Prostate gland (tissue), 2 donors: ENCODE data around the gene SEMA3F.

Experiments
- CTCF ChIP-seq, 4 experiments: fragments of 200-600 bp in 2 of 4; fragments of 450-650 bp in 2 of 4; sonication (generic) in 2 of 4; IDR thresholded peaks; 1 replicate in 3 of 4; 2 replicates in 1 of 4; pipeline ENCODE4 v1.5.1; 2016 to 2019; ENCODE audit warnings: antibody characterized with exemption in 4 of 4, mild to moderate bottlenecking in 2 of 4, moderate library complexity in 2 of 4
- POLR2A ChIP-seq: fragments of 450-650 bp; IDR thresholded peaks from one replicate; pipeline ENCODE4 v1.6.1; 2016; ENCODE audit warnings: antibody characterized with exemption, mild to moderate bottlenecking
- POLR2AphosphoS5 ChIP-seq: sonication (generic); formaldehyde crosslinking; IDR thresholded peaks from one replicate; pipeline ENCODE4 v1.6.1; 2017; ENCODE audit warnings: antibody characterized with exemption

DNA sequence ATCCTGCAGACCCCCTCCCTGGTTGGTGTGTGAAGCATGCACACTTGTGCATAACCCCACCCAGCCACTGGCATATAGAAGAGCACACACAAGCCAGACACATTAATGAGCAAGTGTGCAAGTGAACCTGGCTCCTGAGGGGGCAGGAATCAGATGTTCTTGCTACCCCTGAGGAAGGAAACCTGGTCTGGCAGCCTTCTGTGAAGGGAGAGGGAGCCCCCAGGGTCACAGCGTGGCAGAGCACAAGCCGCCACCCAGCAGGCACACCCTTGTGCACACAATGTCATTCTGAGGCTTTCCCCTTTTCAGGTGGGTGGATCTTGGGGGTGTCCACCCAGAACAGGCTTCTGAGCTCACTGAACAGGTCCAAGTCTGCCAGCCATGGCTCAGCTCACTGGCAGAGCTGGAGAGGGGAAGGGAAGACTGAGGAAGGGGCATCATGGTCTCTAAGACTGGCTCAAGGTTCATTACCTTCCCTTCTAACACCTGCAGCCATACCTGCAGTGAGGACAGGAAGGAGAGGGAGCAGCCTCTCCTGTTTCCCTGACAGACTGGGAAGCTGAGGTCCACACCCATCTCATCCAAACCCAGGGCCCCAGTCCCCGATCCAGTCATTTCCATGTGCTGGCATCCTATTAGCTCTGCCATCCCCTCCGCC lies 31.6 kb upstream of the SEMA3F start:
- TF ChIP-seq POLR2A (no peak), POLR2AphosphoS5 (no peak), CTCF (IDR thresholded peaks at IDR 0.05) (no peak)
